Measurements from ENCODE around the gene ZNF765.
A peak's percentile ranks its signal among the peaks of the same experiment; 100 is the strongest.
"Not testable (repeated sequence)": the region's sequence is repeated elsewhere in the genome, so short reads cannot be mapped to it uniquely, and the experiment has no call there.

The ZNF765 gene

GRCh38 chr19:53394974-53395839 is at the start of gene ZNF765:
Gene ZNF765, plus strand, starts transcription at chr19:53395149. Its CDS starts 2,867 bp downstream, at chr19:53398016.
- peak; percentile 95 to 96 for DNase-seq
- H3K9me3 ChIP-seq = no peaks in the 10 kb centered on the region

GRCh38 chr19:53355739-53356138 is 39.2 kb upstream of the ZNF765 start:
- no peak overlapping the region for H3K4me3 ChIP-seq
- DNase-seq = no peak
- intact Hi-C loops (cut with DNase I; ENCODE audit: low total_unique reads) = no loop called here
- peaks cover 39 to 90% (median 77%) of the 10 kb centered on the region in 3 donors for H3K9me3 ChIP-seq
- H3K36me3 ChIP-seq = peaks cover 28 to 52% (median 51%) of the 10 kb centered on the region in 3 donors
- H3K4me1 ChIP-seq = no peaks in the 10 kb centered on the region
- H3K27ac ChIP-seq = no peak overlapping the region
- no peak for TF ChIP-seq CTCF (IDR thresholded peaks at IDR 0.05)
- H3K27me3 ChIP-seq = no peaks in the 10 kb centered on the region

More at GRCh38 chr19:53394974-53395839, at the start of gene ZNF765:
- Histone ChIP-seq H3K36me3 (peaks cover 16 to 31% (median 20%) of the 10 kb centered on the region in 3 donors), H3K4me3 (peak within 1 kb of the TSS; percentile 66 to 83), H3K27me3 (no peaks in the 10 kb centered on the region), H3K27ac (peak within 1 kb of the TSS; percentile 68 to 87), H3K4me1 (peaks cover 5 to 21% (median 14%) of the 10 kb centered on the region in 4 donors)
- TF ChIP-seq CTCF (IDR thresholded peaks at IDR 0.05) = peak; percentile 54 to 68
- intact Hi-C loops (cut with DNase I; ENCODE audit: low total_unique reads) = loop anchor here (2.0 kb wide), 2 partner anchors 30 to 36 kb away; partner anchors contain the start of genes ZNF525 and ZNF761

- H3K4me3 ChIP-seq = no peak overlapping the region
- H3K4me1 ChIP-seq = no peaks in the 10 kb centered on the region
- intact Hi-C loops (cut with DNase I; ENCODE audit: low total_unique reads) = no loop called here
- DNase-seq = no peak
- H3K27ac ChIP-seq = no peak overlapping the region
- TF ChIP-seq CTCF (IDR thresholded peaks at IDR 0.05) = no peak
- H3K27me3 ChIP-seq = no peaks in the 10 kb centered on the region
- H3K36me3 ChIP-seq = peaks cover 6 to 30% (median 28%) of the 10 kb centered on the region in 3 donors
- H3K9me3 ChIP-seq = peaks cover 22 to 67% (median 55%) of the 10 kb centered on the region in 3 donors
Observed at GRCh38 chr19:53357821-53358581, 36.9 kb upstream of the ZNF765 start.

- Histone ChIP-seq H3K36me3 (peaks cover 3 to 13% (median 12%) of the 10 kb centered on the region in 3 donors), H3K9me3 (peaks cover 6 to 46% (median 37%) of the 10 kb centered on the region in 3 donors)
- H3K4me3 ChIP-seq, H3K4me1 ChIP-seq, H3K27me3 ChIP-seq, H3K27ac ChIP-seq, DNase-seq: not testable (repeated sequence)
- intact Hi-C loops (cut with DNase I; ENCODE audit: low total_unique reads) = loop anchor here (5.0 kb wide), 1 partner anchor 163 kb away; no protein-coding TSS in a partner anchor
Observed at GRCh38 chr19:53360056-53360455, 34.9 kb upstream of the ZNF765 start.

- TF ChIP-seq CTCF (IDR thresholded peaks at IDR 0.05) = peak in 1 of 2 experiments; percentile 16
- H3K4me1 ChIP-seq = peaks cover 0 to 13% (median 1%) of the 10 kb centered on the region in 4 donors
- H3K9me3 ChIP-seq = peaks cover 0 to under 1% (median 0%) of the 10 kb centered on the region in 3 donors
- intact Hi-C loops (cut with DNase I; ENCODE audit: low total_unique reads) = loop anchor here (2.0 kb wide), 1 partner anchor 29 kb away; the partner anchor contains the start of gene ZNF765
- H3K4me3 ChIP-seq = peak within 1 kb of the TSS; percentile 68 to 77
- peak; percentile 91 to 95 for DNase-seq
- no peaks in the 10 kb centered on the region for H3K27me3 ChIP-seq
- H3K36me3 ChIP-seq = no peaks in the 10 kb centered on the region
- peak within 1 kb of the TSS; percentile 80 to 83 for H3K27ac ChIP-seq
Observed at GRCh38 chr19:53365134-53365898, 29.6 kb upstream of the ZNF765 start, which contains the start of gene ZNF525. Gene ZNF525, plus strand, starts transcription at chr19:53365705. Its CDS starts 6,577 bp downstream, at chr19:53372282.
